OCI-LY1 (cell line): ENCODE measurements around the gene HOXA2.

ENCODE experiments used
- H2AFZ ChIP-seq: fragments of 200-600 bp; sonication (generic), shearing (Covaris generic); 2 replicates; pipeline ENCODE4 v1.6.0; 2014; ENCODE audit warnings: antibody characterized with exemption, mild to moderate bottlenecking, low read length
- H3F3A ChIP-seq: fragments of 200-600 bp; sonication (generic), shearing (Covaris generic); 2 replicates; pipeline ENCODE4 v1.6.0; 2014; ENCODE audit warnings: mild to moderate bottlenecking, antibody characterized with exemption, low read length, moderate library complexity; ENCODE audit not compliant: insufficient read depth
- H3K27ac ChIP-seq: fragments of 200-600 bp; sonication (generic); 2 replicates; pipeline ENCODE4 v1.5.1; 2014; ENCODE audit warnings: low read length, mixed run types, mild to moderate bottlenecking, low read depth; ENCODE audit not compliant: poor library complexity, severe bottlenecking
- H3K27me3 ChIP-seq: fragments of 200-600 bp; sonication (generic); 2 replicates; pipeline ENCODE4 v1.6.0; 2014; ENCODE audit warnings: antibody characterized with exemption, mild to moderate bottlenecking, low read length, moderate library complexity; ENCODE audit not compliant: insufficient read depth
- H3K36me3 ChIP-seq: fragments of 200-600 bp; sonication (generic); 2 replicates; pipeline ENCODE4 v1.6.1; 2014; ENCODE audit warnings: mild to moderate bottlenecking, antibody characterized with exemption, low read length, moderate library complexity, mixed read lengths; ENCODE audit not compliant: insufficient read depth
- H3K4me1 ChIP-seq: fragments of 200-600 bp; sonication (generic); 2 replicates; pipeline ENCODE4 v1.5.1; 2014; ENCODE audit warnings: mild to moderate bottlenecking, low read length, moderate library complexity; ENCODE audit not compliant: insufficient read depth, severe bottlenecking
- H3K4me2 ChIP-seq: fragments of 200-600 bp; sonication (generic), shearing (Covaris generic); 2 replicates; pipeline ENCODE4 v1.6.1; 2014; ENCODE audit warnings: low read length
- H3K4me3 ChIP-seq: fragments of 200-600 bp; sonication (generic); 2 replicates; pipeline ENCODE4 v1.5.1; 2014; ENCODE audit warnings: low read length, low read depth, mild to moderate bottlenecking, mixed read lengths; ENCODE audit not compliant: poor library complexity, severe bottlenecking
- H3K79me2 ChIP-seq: fragments of 200-600 bp; shearing (Covaris generic); 2 replicates; pipeline ENCODE4 v1.6.1; 2016; ENCODE audit warnings: mixed run types, low read length, mixed read lengths; ENCODE audit not compliant: insufficient read depth
- H3K9ac ChIP-seq: fragments of 200-600 bp; sonication (generic), shearing (Covaris generic); 2 replicates; pipeline ENCODE4 v1.6.1; 2014; ENCODE audit warnings: mild to moderate bottlenecking, low read length, mixed read lengths
- H3K9me2 ChIP-seq: fragments of 200-600 bp; sonication (generic), shearing (Covaris generic); 2 replicates; pipeline ENCODE4 v1.6.1; 2014; ENCODE audit warnings: low read depth, mild to moderate bottlenecking, low read length, mixed read lengths
- H3K9me3 ChIP-seq: fragments of 200-600 bp; shearing (Covaris generic); 2 replicates; pipeline ENCODE4 v1.6.1; 2014; ENCODE audit warnings: low read length, mixed read lengths
- H4K20me1 ChIP-seq: fragments of 200-600 bp; sonication (generic), shearing (Covaris generic); 2 replicates; pipeline ENCODE4 v1.6.0; 2016; ENCODE audit warnings: mild to moderate bottlenecking, low read length; ENCODE audit not compliant: insufficient read depth
- EZH2 ChIP-seq: fragments of 200-600 bp; sonication (generic), shearing (Covaris generic); IDR thresholded peaks from 2 replicates; pipeline ENCODE4 v1.8.0; 2017; ENCODE audit warnings: borderline replicate concordance, mixed run types, mild to moderate bottlenecking, antibody characterized with exemption, low read length, moderate library complexity, mixed read lengths
- TF ChIP-seq, protein P1 (sequence below): fragments of 200-600 bp; sonication (generic), shearing (Covaris generic); IDR thresholded peaks from 2 replicates; pipeline ENCODE4 v1.5.1; 2017; ENCODE audit warnings: mild to moderate bottlenecking, antibody characterized with exemption, low read length, moderate library complexity, mixed read lengths

HOXA2 gene

GRCh38 chr7:27096768-27097514, 5.5 kb downstream of the HOXA2 start:
- H3K79me2 ChIP-seq = no peaks in the 10 kb centered on the region
- H3K9ac ChIP-seq = peak overlapping the region; percentile 77
- H3F3A ChIP-seq = 0 out of 2 replicates have a peak, but pooled peaks cover 6% of the 10 kb centered on the region
- H3K36me3 ChIP-seq = peaks cover 4% of the 10 kb centered on the region; the same call in 1 of the 2 replicates
- H3K4me2 ChIP-seq = peak overlapping the region; percentile 92
- H2AFZ ChIP-seq = no peak overlapping the region
- H3K27me3 ChIP-seq = no peaks in the 10 kb centered on the region
- H3K9me3 ChIP-seq = no peaks in the 10 kb centered on the region
- H3K27ac ChIP-seq = no peak overlapping the region
- no peaks in the 10 kb centered on the region for H4K20me1 ChIP-seq
- H3K4me3 ChIP-seq = peak overlapping the region; percentile 86
- H3K9me2 ChIP-seq = no peaks in the 10 kb centered on the region
- H3K4me1 ChIP-seq = peaks cover 17% of the 10 kb centered on the region
- no peak for TF ChIP-seq EZH2
- TF ChIP-seq, protein P1, sequence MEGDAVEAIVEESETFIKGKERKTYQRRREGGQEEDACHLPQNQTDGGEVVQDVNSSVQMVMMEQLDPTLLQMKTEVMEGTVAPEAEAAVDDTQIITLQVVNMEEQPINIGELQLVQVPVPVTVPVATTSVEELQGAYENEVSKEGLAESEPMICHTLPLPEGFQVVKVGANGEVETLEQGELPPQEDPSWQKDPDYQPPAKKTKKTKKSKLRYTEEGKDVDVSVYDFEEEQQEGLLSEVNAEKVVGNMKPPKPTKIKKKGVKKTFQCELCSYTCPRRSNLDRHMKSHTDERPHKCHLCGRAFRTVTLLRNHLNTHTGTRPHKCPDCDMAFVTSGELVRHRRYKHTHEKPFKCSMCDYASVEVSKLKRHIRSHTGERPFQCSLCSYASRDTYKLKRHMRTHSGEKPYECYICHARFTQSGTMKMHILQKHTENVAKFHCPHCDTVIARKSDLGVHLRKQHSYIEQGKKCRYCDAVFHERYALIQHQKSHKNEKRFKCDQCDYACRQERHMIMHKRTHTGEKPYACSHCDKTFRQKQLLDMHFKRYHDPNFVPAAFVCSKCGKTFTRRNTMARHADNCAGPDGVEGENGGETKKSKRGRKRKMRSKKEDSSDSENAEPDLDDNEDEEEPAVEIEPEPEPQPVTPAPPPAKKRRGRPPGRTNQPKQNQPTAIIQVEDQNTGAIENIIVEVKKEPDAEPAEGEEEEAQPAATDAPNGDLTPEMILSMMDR = no peak

GRCh38 chr7:27095897-27096767, 6.4 kb downstream of the HOXA2 start, which contains the start of gene HOXA1:
Gene HOXA1, minus strand, starts transcription at chr7:27096000. Its CDS starts 88 bp downstream, at chr7:27095912.
- Histone ChIP-seq H4K20me1 (no peaks in the 10 kb centered on the region), H3K4me3 (peak within 1 kb of the TSS; percentile 86), H3K36me3 (peaks cover 4% of the 10 kb centered on the region; the same call in 1 of the 2 replicates), H3K27ac (no peak within 1 kb of the TSS), H3K9ac (peak within 1 kb of the TSS; percentile 77), H3K4me2 (peak within 1 kb of the TSS; percentile 92), H2AFZ (peak within 1 kb of the TSS; percentile 80), H3K27me3 (no peaks in the 10 kb centered on the region), H3K9me3 (no peaks in the 10 kb centered on the region), H3K9me2 (no peaks in the 10 kb centered on the region), H3K79me2 (no peaks in the 10 kb centered on the region), H3F3A (0 out of 2 replicates have a peak, but pooled peaks cover 6% of the 10 kb centered on the region), H3K4me1 (peaks cover 17% of the 10 kb centered on the region)
- TF ChIP-seq, protein P1 = no peak
- no peak for TF ChIP-seq EZH2

GRCh38 chr7:27095050-27095896, 7.2 kb downstream of the HOXA2 start:
- no peaks in the 10 kb centered on the region for H3K27me3 ChIP-seq

More at GRCh38 chr7:27095050-27095896, 7.2 kb downstream of the HOXA2 start:
- Histone ChIP-seq H3K9ac (peak overlapping the region; percentile 62; the same call in 1 of the 2 replicates), H3K9me3 (no peaks in the 10 kb centered on the region), H3K36me3 (peaks cover 4% of the 10 kb centered on the region; the same call in 1 of the 2 replicates), H4K20me1 (no peaks in the 10 kb centered on the region), H3K79me2 (no peaks in the 10 kb centered on the region), H3F3A (0 out of 2 replicates have a peak, but pooled peaks cover 4% of the 10 kb centered on the region), H3K27ac (no peak overlapping the region), H2AFZ (peak overlapping the region; percentile 80; the same call in 1 of the 2 replicates), H3K9me2 (no peaks in the 10 kb centered on the region), H3K4me1 (peaks cover 17% of the 10 kb centered on the region), H3K4me2 (peak overlapping the region; percentile 92), H3K4me3 (peak overlapping the region; percentile 86)
- no peak for TF ChIP-seq EZH2
- TF ChIP-seq, protein P1 = no peak
